ENCODE measurements around the gene LRFN5.
"Not testable (repeated sequence)": the region's sequence is repeated elsewhere in the genome, so short reads cannot be mapped to it uniquely, and the experiment has no call there.

LRFN5 gene

GRCh38 chr14:41911155-41911554, 304.5 kb downstream of the LRFN5 start:
- DNase-seq = not testable (repeated sequence)

- no peak for DNase-seq
Measured at GRCh38 chr14:41913398-41913797, 306.7 kb downstream of the LRFN5 start.

- DNase-seq = no peak
Measured at GRCh38 chr14:41915732-41916131, 309.1 kb downstream of the LRFN5 start.

GRCh38 chr14:41916313-41916712, 309.6 kb downstream of the LRFN5 start:
- no peak for DNase-seq

- no peak for DNase-seq
Measured at GRCh38 chr14:41925409-41925808, 318.7 kb downstream of the LRFN5 start.

- no peak for DNase-seq
Measured at GRCh38 chr14:41950428-41951151, 343.9 kb downstream of the LRFN5 start.
